ENCODE data around the gene C1QTNF7.
A peak's percentile ranks its signal among the peaks of the same experiment; 100 is the strongest.

Gene C1QTNF7

GRCh38 chr4:15418956-15419355, 8.9 kb upstream of the C1QTNF7 start:
- H3K4me3 ChIP-seq (replicated peaks; ENCODE audit: low read depth, low read length), result no peak overlapping the region
- DNase-seq (ENCODE audit: extremely low read depth, low read depth), result no peak
- TF ChIP-seq CTCF (IDR thresholded peaks at IDR 0.05; ENCODE audit: low read depth, low read length, missing control alignments), result no peak

GRCh38 chr4:15420642-15421041, 7.2 kb upstream of the C1QTNF7 start:
- H3K4me3 ChIP-seq (replicated peaks; ENCODE audit: low read depth, low read length), result no peak overlapping the region
- no peak for TF ChIP-seq CTCF (IDR thresholded peaks at IDR 0.05; ENCODE audit: low read depth, low read length, missing control alignments)
- peak; percentile 17 for DNase-seq (ENCODE audit: extremely low read depth, low read depth)

- DNase-seq (ENCODE audit: extremely low read depth, low read depth), result no peak
- TF ChIP-seq CTCF (IDR thresholded peaks at IDR 0.05; ENCODE audit: low read depth, low read length, missing control alignments), result no peak
Observed at GRCh38 chr4:15423285-15423711, 4.5 kb upstream of the C1QTNF7 start.

GRCh38 chr4:15425520-15425919, 2.3 kb upstream of the C1QTNF7 start:
- no peak for DNase-seq (ENCODE audit: extremely low read depth, low read depth)
- no peak overlapping the region for H3K4me3 ChIP-seq (replicated peaks; ENCODE audit: low read depth, low read length)
- no peak for TF ChIP-seq CTCF (IDR thresholded peaks at IDR 0.05; ENCODE audit: low read depth, low read length, missing control alignments)

More at GRCh38 chr4:15423285-15423711, 4.5 kb upstream of the C1QTNF7 start:
- no peak overlapping the region for H3K4me3 ChIP-seq (replicated peaks; ENCODE audit: low read depth, low read length)

- DNase-seq (ENCODE audit: extremely low read depth, low read depth), result no peak
- no peak for TF ChIP-seq CTCF (IDR thresholded peaks at IDR 0.05; ENCODE audit: low read depth, low read length, missing control alignments)
- no peak overlapping the region for H3K4me3 ChIP-seq (replicated peaks; ENCODE audit: low read depth, low read length)
Observed at GRCh38 chr4:15427161-15427560, 672 bp upstream of the C1QTNF7 start.

- H3K4me3 ChIP-seq (replicated peaks; ENCODE audit: low read depth, low read length), result no peak overlapping the region
- DNase-seq (ENCODE audit: extremely low read depth, low read depth), result no peak
- TF ChIP-seq CTCF (IDR thresholded peaks at IDR 0.05; ENCODE audit: low read depth, low read length, missing control alignments), result no peak
Observed at GRCh38 chr4:15428611-15429010, 778 bp downstream of the C1QTNF7 start.

- no peak for DNase-seq (ENCODE audit: extremely low read depth, low read depth)
- no peak for TF ChIP-seq CTCF (IDR thresholded peaks at IDR 0.05; ENCODE audit: low read depth, low read length, missing control alignments)
- H3K4me3 ChIP-seq (replicated peaks; ENCODE audit: low read depth, low read length), result no peak overlapping the region
Observed at GRCh38 chr4:15434091-15434490, 6.3 kb downstream of the C1QTNF7 start.

Measured in HFF-Myc (cell line).